ENCODE results near the gene ATP5PB. TPM values are rescaled to one million over a fixed set of nuclear protein-coding genes. Genes with fewer than 3 reads are reported as not detected.

ATP5PB gene
- total RNA-seq, 2 experiments from 2014 or later: 286 to 303 TPM

GRCh38 chr1:111481387-111482221, 32.3 kb downstream of the ATP5PB start:
- H2AFZ ChIP-seq (ENCODE audit: low read length): 0 out of 2 replicates have a peak overlapping the region, but pooled peaks have one; percentile 3
- H3K9me3 ChIP-seq (ENCODE audit: low read length): no peaks in the 10 kb centered on the region
- H3K9me2 ChIP-seq (ENCODE audit: insufficient read depth, low read length): no peaks in the 10 kb centered on the region
- H4K20me1 ChIP-seq (ENCODE audit: insufficient read depth, low read length): no peaks in the 10 kb centered on the region
- ChIA-PET POLR2A (interaction anchor here (0.7 to 2.5 kb wide), 4 partner anchors 10 to 36 kb away, joined by 3 to 10 read pairs (median 4); no protein-coding TSS in a partner anchor), CTCF (ENCODE audit: unreplicated experiment) (interaction anchor here (0.6 to 1.4 kb wide), 7 partner anchors 10 to 286 kb away, joined by 3 to 9 read pairs (median 3); partner anchors contain the start of genes ADORA3 and TMIGD3)
- no TSS peak for BruUV-seq (replicated peaks)
- H3K79me2 ChIP-seq (ENCODE audit: insufficient read depth, low read depth, low read length): no peaks in the 10 kb centered on the region
- no peak overlapping the region for H3K4me2 ChIP-seq (ENCODE audit: low read length)
- peaks cover 21% of the 10 kb centered on the region for H3K4me1 ChIP-seq (ENCODE audit: insufficient read depth, low read length, poor library complexity, severe bottlenecking)
- DNase-seq (ENCODE audit: low spot score): peak; percentile 65
- H3K27ac ChIP-seq (ENCODE audit: low read depth, low read length, poor library complexity, severe bottlenecking): no peak overlapping the region
- no peak overlapping the region for H3K4me3 ChIP-seq (ENCODE audit: low read depth, low read length, poor library complexity, severe bottlenecking)
- TF ChIP-seq CTCF (conservative IDR thresholded peaks at IDR 0.05; ENCODE audit: low read length) (peak; percentile 78), EZH2phosphoT487 (IDR thresholded peaks at IDR 0.05; ENCODE audit: borderline replicate concordance, low read depth, low read length) (no peak)
- H3K36me3 ChIP-seq (ENCODE audit: insufficient read depth, low read length): no peaks in the 10 kb centered on the region
- intact Hi-C loops (cut with micrococcal nuclease; ENCODE audit: unreplicated experiment): loop anchor here (1.0 to 5.0 kb wide), 3 partner anchors 231 to 288 kb away; partner anchors contain the start of gene DDX20

DNA sequence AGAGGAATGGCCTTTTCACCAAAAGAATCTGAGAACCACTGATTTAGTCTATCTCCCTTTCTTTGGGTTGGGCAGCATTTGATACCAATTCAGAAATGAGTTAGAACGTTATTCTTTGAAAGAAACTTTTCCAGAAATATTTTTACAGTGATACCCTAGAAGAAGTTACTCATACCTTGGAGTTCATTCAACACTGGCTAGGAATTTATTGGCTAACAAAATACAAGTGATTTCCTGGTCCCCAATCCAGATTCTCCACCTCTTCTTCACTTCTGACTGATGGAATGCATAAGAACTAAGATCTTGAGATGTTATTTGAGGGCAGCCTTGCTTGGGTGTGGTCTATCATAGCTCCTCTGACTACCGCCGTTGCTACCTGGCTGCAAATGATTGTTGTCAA, 33.9 kb downstream of the ATP5PB start:
- no TSS peak for BruUV-seq (replicated peaks)
- Histone ChIP-seq H3K9me2 (ENCODE audit: insufficient read depth, low read length) (no peaks in the 10 kb centered on the region), H3K4me3 (ENCODE audit: low read depth, low read length, poor library complexity, severe bottlenecking) (no peak overlapping the region), H2AFZ (ENCODE audit: low read length) (no peak overlapping the region), H3K27ac (ENCODE audit: low read depth, low read length, poor library complexity, severe bottlenecking) (no peak overlapping the region), H3K4me2 (ENCODE audit: low read length) (no peak overlapping the region), H3K9me3 (ENCODE audit: low read length) (no peaks in the 10 kb centered on the region), H3K79me2 (ENCODE audit: insufficient read depth, low read depth, low read length) (no peaks in the 10 kb centered on the region), H4K20me1 (ENCODE audit: insufficient read depth, low read length) (no peaks in the 10 kb centered on the region), H3K4me1 (ENCODE audit: insufficient read depth, low read length, poor library complexity, severe bottlenecking) (peaks cover 7% of the 10 kb centered on the region), H3K36me3 (ENCODE audit: insufficient read depth, low read length) (no peaks in the 10 kb centered on the region)
- POLR2A ChIA-PET: no interaction called here
- TF ChIP-seq CTCF (conservative IDR thresholded peaks at IDR 0.05; ENCODE audit: low read length) (no peak), EZH2phosphoT487 (IDR thresholded peaks at IDR 0.05; ENCODE audit: borderline replicate concordance, low read depth, low read length) (no peak)
- DNase-seq (ENCODE audit: low spot score): no peak
- intact Hi-C loops (cut with micrococcal nuclease; ENCODE audit: unreplicated experiment): loop anchor here (5.0 kb wide), 2 partner anchors 229 to 274 kb away; partner anchors contain the start of gene DDX20
- CTCF ChIA-PET (ENCODE audit: unreplicated experiment): interaction anchor here (1.4 kb wide), 1 partner anchor 25 kb away, joined by 9 read pairs; no protein-coding TSS in a partner anchor
